ENCODE results near the gene HOXB4.

The HOXB4 gene

DNA sequence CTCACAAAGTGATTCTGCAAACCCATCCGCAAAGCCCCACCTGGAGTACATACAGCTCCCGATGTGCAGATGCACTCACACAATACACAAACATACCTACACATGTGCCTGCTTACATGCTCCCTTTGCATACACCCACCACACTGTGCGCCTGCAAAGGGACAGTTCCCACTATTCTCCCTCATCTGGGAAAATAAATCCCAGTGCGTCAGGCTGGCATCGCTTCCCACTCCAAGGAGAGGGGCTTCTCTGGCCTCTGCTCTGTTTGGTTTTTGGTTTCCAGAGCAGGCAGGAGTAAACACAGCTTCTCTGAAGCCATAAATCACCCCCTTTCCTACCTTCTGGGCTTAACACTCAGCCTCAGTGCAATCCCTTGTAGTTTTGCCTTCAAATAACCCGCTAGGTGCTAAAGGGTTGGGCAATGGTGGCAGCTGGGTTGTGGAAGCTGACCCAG is 14.7 kb downstream of the HOXB4 start:
- Mint-ChIP-seq H3K9me3 (no peaks in the 10 kb centered on the region), H3K36me3 (peaks cover 4% of the 10 kb centered on the region), H3K27me3 (peaks cover 54% of the 10 kb centered on the region), H3K27ac (no peak overlapping the region), H3K4me1 (peaks cover 26% of the 10 kb centered on the region), H3K4me3 (no peak overlapping the region)
- CTCF ChIA-PET, result interaction anchor here (1.6 to 1.8 kb wide), 2 partner anchors 24 to 70 kb away, joined by 4 read pairs; no protein-coding TSS in a partner anchor
- no peak for DNase-seq

DNA sequence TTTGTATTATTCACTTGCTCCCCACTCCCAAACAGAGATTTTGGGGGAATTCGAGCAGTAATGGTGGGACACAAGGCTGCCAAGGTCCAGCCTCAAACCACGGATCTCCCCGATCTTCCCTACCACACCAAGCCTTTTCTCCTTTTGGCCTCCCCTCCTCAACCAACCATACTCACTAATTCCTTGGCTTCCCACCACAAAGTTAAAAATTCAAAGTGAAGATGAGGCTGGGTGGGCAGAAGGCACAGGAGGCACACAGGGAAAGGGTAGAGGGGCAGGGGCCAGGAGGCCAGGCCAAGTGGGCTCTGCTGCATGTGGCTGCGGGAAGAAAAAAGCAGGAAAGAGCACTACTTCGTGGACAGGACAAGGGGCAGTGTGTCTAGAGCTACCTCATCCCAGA is 15.2 kb downstream of the HOXB4 start:
- no peak for DNase-seq
- no peak overlapping the region for H3K4me3 Mint-ChIP-seq
- peaks cover 1% of the 10 kb centered on the region for H3K36me3 Mint-ChIP-seq
- H3K9me3 Mint-ChIP-seq, result no peaks in the 10 kb centered on the region
- peaks cover 59% of the 10 kb centered on the region for H3K27me3 Mint-ChIP-seq
- CTCF ChIA-PET, result interaction anchor here (1.8 kb wide), 1 partner anchor 25 kb away, joined by 4 read pairs; no protein-coding TSS in a partner anchor
- H3K27ac Mint-ChIP-seq, result no peak overlapping the region
- H3K4me1 Mint-ChIP-seq, result peaks cover 23% of the 10 kb centered on the region

DNA sequence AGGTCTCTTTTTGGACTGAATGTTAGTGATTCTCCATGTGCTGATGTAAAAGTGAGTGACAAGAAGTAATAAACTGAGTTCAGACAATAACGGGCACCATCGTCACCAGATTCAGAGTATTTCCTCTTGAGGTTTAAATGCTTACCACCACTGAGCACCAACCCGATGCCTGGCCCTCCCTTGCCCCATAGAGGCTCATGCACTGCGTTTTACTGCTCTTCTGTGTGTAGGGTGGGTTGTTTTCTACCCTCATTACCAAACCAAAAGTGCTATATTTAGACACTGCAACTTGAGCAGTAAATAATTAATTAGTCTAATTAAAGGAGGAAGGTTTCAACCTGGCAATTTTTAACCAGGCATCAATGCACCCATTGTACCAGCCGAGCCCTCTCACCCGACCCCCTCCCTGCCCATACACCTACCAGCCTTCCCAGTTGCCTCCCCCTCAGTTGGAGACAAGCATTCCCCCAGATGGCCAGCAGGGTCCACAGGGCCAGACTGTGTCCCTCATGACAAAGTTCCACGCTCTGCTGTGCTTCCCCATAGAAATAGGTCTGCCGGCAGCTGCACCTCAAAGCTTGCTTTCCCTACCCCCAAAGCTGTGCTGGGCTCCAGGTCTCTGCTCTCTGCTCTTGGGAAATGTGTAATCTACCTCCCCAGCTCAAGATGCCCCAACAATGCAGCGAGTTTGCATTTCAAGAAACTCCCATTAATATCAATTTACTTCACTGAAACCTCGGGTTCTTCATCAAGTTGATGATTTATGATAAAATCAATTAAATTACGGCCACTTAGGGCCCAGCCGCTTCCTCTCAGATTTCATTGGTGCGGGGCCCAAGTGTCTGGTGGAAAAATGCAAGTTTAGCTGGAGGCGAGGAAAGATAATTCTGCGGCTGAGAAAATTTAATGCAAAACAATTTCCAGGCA is 16.0 kb downstream of the HOXB4 start:
- no peak for DNase-seq
- H3K27me3 Mint-ChIP-seq, result peaks cover 67% of the 10 kb centered on the region
- H3K4me1 Mint-ChIP-seq, result peaks cover 23% of the 10 kb centered on the region
- no peaks in the 10 kb centered on the region for H3K9me3 Mint-ChIP-seq
- H3K27ac Mint-ChIP-seq, result peak overlapping the region; percentile 13
- CTCF ChIA-PET, result interaction anchor here (0.7 to 1.5 kb wide), 3 partner anchors 8 to 1339 kb away, joined by 3 to 4 read pairs (median 4); no protein-coding TSS in a partner anchor
- H3K36me3 Mint-ChIP-seq, result peaks cover 1% of the 10 kb centered on the region
- H3K4me3 Mint-ChIP-seq, result no peak overlapping the region

DNA sequence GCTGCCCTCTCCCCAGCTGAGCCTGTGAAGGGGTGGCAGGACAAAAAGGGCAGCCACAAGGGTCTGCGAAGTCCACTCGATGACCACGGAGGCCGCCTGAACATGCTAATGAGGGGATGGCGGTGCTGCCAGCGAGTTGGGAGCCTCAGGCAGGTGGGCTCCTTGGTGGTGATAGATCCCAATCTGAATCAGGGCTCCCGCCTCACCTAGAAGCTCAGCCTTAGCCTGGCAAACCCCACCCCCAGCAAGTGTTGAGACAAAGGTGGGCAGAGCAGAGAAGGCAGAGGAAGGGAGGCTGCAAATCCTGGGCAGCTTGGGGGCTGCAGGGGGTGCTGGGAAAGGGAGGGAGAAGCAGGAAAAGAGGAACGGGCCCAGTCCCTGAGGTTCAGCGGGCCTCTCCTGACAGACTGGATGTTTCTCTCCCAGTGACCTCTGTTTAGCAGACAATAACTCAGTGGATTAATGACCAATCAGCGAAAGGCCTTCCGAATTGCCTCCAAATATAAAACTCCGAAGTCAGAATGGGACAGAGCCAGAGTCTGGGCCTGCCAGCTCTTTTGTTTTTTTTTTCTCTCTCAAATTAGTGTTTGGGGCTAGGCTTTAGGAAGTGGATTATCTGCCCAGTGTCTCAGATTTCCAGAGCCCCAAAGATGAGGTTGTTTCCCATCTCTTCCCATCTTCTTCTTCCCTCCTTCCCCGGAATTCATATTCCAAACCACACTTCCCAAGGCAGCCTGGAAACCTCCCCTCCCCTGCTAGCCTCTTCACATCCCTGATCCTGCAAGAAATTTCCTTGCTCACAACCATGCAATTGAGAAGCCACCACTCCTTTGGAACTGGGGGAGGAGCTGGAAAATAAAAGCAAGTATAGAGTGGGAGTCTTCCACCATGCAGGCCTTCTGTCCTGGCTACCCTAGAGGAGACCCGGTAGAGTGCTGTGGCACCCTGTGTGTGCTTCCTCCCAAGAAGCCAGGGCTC is 18.0 kb downstream of the HOXB4 start:
- peaks cover 8% of the 10 kb centered on the region for H3K36me3 Mint-ChIP-seq
- CTCF ChIA-PET, result interaction anchor here (1.5 kb wide), 1 partner anchor 68 kb away, joined by 4 read pairs; no protein-coding TSS in a partner anchor
- peaks cover 87% of the 10 kb centered on the region for H3K27me3 Mint-ChIP-seq
- no peak overlapping the region for H3K4me3 Mint-ChIP-seq
- peaks cover 30% of the 10 kb centered on the region for H3K4me1 Mint-ChIP-seq
- no peaks in the 10 kb centered on the region for H3K9me3 Mint-ChIP-seq
- DNase-seq, result no peak
- H3K27ac Mint-ChIP-seq, result no peak overlapping the region

DNA sequence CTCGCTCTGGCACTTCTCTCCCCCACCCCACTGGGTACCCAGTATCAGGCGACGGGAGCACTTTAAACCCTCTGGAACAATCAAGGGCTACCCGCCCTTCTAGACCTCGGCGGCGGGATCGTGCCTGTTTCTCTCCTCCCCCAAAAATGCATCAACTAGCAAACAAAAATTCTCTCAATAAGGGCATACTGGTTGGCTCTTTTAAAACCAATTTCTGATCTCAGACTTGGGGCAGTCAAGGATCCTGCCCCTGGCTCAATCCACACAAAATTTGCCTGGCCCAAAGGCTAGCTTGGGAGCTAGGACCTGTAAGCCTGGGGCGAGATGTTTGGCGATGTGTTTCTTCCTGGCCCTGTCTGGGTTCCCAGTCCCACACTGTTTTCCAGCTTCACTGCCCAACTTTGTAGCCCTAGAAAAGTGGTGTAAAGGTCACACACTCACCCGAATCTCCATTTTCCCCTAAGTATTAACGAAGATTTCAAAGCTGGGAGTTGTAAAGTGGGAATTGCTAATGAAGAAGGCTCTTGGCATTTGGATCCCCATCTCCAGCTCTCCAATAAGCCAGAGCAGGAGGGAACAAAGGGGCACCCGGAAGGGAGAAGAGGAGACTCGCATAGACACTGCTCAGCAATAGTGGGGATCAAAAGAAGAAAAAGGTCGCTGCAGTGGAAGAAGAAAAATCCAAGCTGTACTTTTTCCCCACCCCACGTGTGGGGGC is 18.9 kb downstream of the HOXB4 start:
- no peaks in the 10 kb centered on the region for H3K9me3 Mint-ChIP-seq
- CTCF ChIA-PET, result no interaction called here
- H3K36me3 Mint-ChIP-seq, result peaks cover 9% of the 10 kb centered on the region
- no peak for DNase-seq
- no peak overlapping the region for H3K4me3 Mint-ChIP-seq
- peaks cover 95% of the 10 kb centered on the region for H3K27me3 Mint-ChIP-seq
- peaks cover 31% of the 10 kb centered on the region for H3K4me1 Mint-ChIP-seq
- H3K27ac Mint-ChIP-seq, result no peak overlapping the region

DNA sequence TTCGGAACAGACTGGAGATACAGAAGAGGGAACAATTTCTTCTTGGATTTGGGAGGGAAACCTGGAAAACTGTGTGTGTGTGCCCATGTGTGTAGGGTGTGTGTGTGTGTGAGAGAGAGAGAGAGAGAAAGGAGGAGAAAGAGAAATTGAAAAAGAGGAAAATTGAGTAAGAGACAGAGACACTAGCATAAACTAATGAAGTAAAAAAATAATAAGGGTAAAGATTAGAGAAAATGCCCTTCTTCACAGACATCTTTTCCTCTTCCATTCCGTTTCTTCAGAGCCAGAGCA is 19.4 kb downstream of the HOXB4 start:
- Mint-ChIP-seq H3K36me3 (peaks cover 10% of the 10 kb centered on the region), H3K4me1 (peaks cover 30% of the 10 kb centered on the region), H3K9me3 (no peaks in the 10 kb centered on the region), H3K4me3 (no peak overlapping the region), H3K27ac (no peak overlapping the region), H3K27me3 (peaks cover 98% of the 10 kb centered on the region)
- DNase-seq, result no peak
- CTCF ChIA-PET, result no interaction called here

DNA sequence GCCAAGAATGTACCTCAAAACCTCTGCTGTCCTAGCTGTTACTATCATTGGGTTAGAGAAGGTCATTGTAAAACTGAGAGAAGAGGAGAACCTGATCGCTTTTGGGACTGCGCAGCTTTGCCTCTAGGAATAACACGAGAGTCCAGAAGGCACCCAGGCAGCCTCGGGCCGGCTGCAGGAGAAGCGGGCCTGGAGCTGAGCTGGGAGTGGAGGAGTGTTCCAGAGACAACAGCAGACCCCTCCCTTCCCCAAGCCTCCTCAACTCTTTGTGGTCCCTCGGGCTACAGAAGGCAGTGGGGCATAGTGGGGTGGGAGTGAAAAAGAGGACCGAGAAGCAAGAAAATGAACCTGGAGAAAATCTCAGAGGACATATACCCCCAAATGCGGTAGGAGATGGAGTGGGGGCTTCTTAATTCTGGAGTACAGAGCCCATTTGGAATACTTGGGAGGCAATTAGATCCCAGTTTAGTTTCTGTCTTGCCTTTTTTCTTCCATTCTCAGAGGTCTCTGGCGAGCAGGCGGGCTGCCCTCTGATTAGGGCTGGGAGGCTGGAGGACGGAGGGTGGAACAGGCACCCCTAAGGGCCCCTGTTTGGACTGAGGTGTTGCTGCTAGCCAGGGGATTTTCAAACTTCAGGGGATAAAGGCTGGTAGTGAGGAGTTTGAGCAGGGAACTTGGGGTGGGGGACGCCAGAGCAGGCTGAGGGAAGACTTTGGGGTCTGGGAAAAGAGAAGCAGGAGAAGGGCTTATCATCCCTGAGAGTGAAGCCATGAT is 19.9 kb downstream of the HOXB4 start:
- H3K9me3 Mint-ChIP-seq, result no peaks in the 10 kb centered on the region
- H3K36me3 Mint-ChIP-seq, result peaks cover 11% of the 10 kb centered on the region
- DNase-seq, result no peak
- CTCF ChIA-PET, result interaction anchor here (1.1 kb wide), 1 partner anchor 66 kb away, joined by 4 read pairs; no protein-coding TSS in a partner anchor
- no peak overlapping the region for H3K27ac Mint-ChIP-seq
- no peak overlapping the region for H3K4me3 Mint-ChIP-seq
- H3K27me3 Mint-ChIP-seq, result peaks cover 98% of the 10 kb centered on the region
- peaks cover 28% of the 10 kb centered on the region for H3K4me1 Mint-ChIP-seq

DNA sequence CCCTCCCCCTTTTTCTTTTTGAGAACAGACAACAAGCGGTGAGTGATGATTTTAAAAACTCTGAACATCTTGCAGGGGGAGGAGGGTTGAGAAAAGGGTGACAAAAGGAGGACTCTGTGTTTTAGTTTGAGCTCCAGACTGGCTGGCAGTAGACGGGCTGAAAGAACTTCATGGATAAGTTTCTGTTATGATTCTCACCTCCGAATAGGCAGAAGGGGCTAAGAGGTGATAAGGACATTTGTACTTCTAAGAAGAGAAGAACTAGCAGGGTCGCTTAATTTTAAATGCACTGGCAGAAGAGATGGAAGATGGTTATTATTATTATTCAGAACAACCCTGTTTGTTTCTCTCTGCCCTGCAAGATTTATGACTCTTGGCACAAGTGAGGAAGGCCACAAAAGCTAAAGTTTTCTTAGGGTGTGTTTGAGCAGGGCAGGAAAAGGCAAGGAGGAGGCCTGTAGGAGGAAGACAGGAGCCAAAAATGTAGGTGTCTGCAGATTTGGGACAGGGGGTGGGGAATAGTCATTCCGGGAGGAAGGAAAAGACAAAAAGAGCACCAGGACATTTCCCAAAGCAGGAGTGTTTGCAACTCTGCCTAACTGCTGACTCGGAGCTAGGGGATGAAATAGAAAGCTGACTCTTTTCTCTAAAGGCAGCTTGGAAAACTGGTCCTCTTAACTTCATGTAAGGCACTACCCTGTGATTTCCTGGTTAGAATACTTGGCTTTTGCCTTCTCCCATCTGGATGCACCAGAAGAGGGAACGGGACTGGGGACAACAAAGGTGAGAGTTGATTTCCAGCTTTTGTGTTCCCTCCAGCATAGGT is 21.4 kb downstream of the HOXB4 start:
- DNase-seq, result no peak
- H3K4me1 Mint-ChIP-seq, result peaks cover 23% of the 10 kb centered on the region

DNA sequence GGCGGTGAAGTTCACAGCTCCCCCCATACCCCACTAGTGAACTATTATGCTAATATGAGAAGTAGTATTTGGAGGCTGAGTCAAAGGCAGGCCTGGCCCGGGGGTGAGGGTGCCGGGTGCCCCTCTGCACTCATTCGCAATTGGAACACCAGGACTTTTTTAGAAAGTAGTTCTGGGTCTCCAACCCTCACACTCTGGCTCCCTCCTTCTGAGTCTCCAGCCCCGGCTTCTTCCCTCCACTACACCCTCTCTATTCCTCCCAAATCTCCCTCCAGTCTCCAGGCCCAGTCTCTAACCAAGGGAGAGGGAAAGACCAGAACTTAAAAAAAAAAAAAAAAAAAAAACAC is 21.9 kb downstream of the HOXB4 start:
- no peak overlapping the region for H3K27ac Mint-ChIP-seq
- peaks cover 17% of the 10 kb centered on the region for H3K4me1 Mint-ChIP-seq
- CTCF ChIA-PET, result interaction anchor here (1.2 to 1.8 kb wide), 2 partner anchors 17 to 248 kb away, joined by 3 to 4 read pairs; no protein-coding TSS in a partner anchor
- DNase-seq, result no peak
- no peak overlapping the region for H3K4me3 Mint-ChIP-seq
- no peaks in the 10 kb centered on the region for H3K9me3 Mint-ChIP-seq
- peaks cover 13% of the 10 kb centered on the region for H3K36me3 Mint-ChIP-seq
- peaks cover 93% of the 10 kb centered on the region for H3K27me3 Mint-ChIP-seq

More for the DNA sequence above, 21.4 kb downstream of the HOXB4 start:
- Mint-ChIP-seq H3K27me3 (peaks cover 97% of the 10 kb centered on the region), H3K4me3 (no peak overlapping the region), H3K27ac (no peak overlapping the region), H3K36me3 (peaks cover 13% of the 10 kb centered on the region), H3K9me3 (no peaks in the 10 kb centered on the region)
- CTCF ChIA-PET, result interaction anchor here (1.1 to 1.2 kb wide), 2 partner anchors 18 to 64 kb away, joined by 3 to 4 read pairs; no protein-coding TSS in a partner anchor

DNA sequence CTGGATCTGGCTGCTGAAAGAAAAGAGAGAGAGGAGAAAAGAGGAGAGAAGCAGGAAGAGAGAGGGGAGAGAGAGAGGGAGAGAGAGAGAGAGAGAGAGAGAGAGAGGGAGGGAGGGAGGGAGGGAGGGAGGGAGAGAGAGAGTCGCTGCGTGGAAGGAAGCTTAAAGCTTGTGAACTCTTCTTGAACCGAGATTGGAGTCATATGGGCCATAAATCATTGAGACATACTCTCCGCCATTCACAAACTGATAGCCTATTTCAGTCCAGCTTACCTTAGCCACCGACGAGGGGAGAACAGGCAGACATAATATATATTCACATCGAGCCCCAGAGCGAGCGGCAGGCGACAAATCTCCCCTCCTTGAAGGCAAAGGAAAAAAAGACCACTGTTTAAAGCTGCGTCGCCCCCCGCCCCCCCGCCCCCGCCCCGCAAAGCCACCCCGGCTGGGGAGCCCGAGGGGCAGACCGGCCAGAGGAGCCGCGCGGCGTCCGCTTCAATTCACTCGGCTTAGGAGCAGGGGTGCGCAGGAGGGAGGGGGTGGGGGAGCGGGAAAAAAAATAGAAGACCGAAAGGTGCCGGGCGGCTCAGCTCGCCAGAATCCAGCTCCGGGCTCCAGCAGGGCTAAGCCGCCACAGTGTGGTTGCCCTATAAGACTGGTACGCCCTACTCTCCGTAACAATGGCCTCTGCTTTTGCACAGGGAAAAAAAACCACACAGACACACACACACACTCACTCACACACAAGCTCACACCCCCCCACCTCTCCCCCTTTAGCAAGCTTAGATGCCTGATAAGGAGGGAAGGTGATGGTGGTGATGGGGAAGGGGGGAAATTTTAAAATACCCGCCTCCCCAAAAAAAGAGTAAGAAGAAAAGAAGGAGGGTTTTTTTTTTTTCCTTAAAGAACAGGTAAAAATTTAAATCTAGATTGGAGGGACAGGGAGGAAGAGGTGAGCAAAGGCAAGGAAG is 22.6 kb downstream of the HOXB4 start:
- H3K27ac Mint-ChIP-seq, result peak overlapping the region; percentile 33
- H3K4me3 Mint-ChIP-seq, result peak overlapping the region; percentile 75
- peaks cover 13% of the 10 kb centered on the region for H3K4me1 Mint-ChIP-seq
- peaks cover 87% of the 10 kb centered on the region for H3K27me3 Mint-ChIP-seq
- no peak for DNase-seq
- CTCF ChIA-PET, result interaction anchor here (0.6 to 1.8 kb wide), 2 partner anchors 63 to 248 kb away, joined by 4 read pairs; no protein-coding TSS in a partner anchor
- no peaks in the 10 kb centered on the region for H3K9me3 Mint-ChIP-seq
- peaks cover 13% of the 10 kb centered on the region for H3K36me3 Mint-ChIP-seq

DNA sequence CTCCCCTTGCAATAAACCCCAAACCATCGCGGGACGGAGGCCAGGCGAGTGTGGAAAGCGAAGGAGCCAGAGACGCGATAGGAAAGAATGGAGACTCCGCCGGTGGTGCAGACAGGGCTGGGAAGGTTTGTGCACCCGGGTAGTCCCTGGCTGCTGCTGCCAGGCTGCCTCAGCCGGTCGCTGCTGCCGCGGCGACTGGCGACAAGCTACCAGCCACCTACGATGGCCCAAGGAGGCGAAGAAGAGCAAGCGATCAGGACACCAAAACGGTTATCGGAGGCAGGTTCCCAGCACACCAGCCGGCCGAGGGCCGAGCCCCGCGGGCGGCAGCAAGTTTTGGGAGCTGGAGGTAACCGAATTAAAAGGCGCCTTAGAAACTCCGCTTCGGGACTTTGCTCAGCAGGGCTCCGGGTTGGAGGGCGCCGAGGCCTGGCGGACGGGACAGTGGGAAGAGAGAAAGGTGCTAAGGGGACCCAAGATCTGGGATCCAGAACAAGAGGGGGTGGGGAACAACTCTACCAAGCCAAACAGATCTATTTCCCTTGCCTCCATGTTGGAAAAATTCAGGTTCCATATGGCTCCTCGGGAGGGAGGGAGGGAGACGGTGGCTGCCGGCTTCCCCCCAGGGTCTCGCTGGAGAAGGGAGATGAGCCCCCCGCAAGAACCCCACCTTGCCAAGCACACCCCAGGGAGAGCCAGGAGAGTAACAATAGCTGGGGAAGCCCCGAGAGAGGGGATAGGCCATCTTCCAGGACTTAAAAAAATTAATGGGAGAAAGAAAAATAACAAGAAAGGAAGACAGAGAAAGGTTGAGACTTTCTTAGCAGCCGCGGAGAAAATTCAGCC is 23.5 kb downstream of the HOXB4 start:
- CTCF ChIA-PET, result interaction anchor here (1.8 kb wide), 1 partner anchor 247 kb away, joined by 4 read pairs; no protein-coding TSS in a partner anchor
- Mint-ChIP-seq H3K27ac (no peak overlapping the region), H3K27me3 (peaks cover 84% of the 10 kb centered on the region), H3K4me1 (peaks cover 14% of the 10 kb centered on the region), H3K9me3 (no peaks in the 10 kb centered on the region), H3K36me3 (peaks cover 15% of the 10 kb centered on the region), H3K4me3 (peak overlapping the region; percentile 75)
- DNase-seq, result no peak
